ENCODE measurements around the gene TMEM88. TPM values are rescaled to one million over a fixed set of nuclear protein-coding genes. Genes with fewer than 3 reads are reported as not detected.

TMEM88 gene
- total RNA-seq, 1 donor, result 0.36 TPM

DNA sequence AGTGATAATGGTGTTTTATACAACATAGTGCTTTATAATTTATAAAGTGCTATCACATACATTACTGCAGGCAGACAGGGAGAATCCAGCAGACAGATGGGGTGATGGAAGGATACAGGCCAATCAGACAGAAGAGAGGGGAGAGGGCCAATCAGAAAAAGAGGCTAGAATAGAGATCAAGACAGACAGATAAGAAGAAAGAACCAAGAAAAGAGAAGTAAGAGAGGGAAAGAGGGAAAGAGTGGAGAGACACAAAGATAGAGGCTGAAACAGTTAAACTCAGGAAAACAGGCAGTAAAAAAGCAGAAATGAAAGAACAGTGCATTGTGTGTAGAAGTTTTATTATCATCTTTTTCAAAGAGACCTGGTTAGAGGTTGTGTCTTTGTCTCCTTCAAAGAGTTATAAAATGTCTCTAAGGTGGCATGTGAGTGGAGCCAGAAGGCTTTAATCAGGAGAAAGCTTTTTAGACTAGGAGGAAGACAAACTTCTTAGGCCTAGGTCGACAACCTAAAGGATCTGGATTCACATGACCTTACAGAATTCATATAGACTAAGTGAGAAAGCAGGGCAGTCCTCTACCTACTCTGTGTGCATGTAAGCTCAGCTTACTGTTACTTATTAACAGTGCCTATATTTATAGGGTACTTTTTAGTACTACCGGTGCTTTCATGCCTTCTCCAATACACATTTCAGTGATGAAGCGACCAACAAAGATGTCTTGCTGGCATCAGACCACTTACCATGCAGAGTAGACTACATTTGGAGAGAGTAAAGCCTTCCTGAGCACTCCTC lies 25.4 kb downstream of the TMEM88 start:
- Histone ChIP-seq H2AFZ (ENCODE audit: low read length) (no peak overlapping the region), H3K27me3 (ENCODE audit: insufficient read depth, low read length) (no peaks in the 10 kb centered on the region), H3K36me3 (ENCODE audit: insufficient read depth, low read length) (peaks cover 38% of the 10 kb centered on the region), H3K4me2 (ENCODE audit: insufficient read depth, low read length) (no peak overlapping the region), H3K79me2 (ENCODE audit: insufficient read depth, low read length) (peaks cover 2% of the 10 kb centered on the region), H3K27ac (ENCODE audit: low read depth, low read length) (no peak overlapping the region), H3K4me1 (ENCODE audit: insufficient read depth, low read length) (peaks cover 6% of the 10 kb centered on the region), H4K20me1 (ENCODE audit: insufficient read depth, low read length) (no peaks in the 10 kb centered on the region), H3K4me3 (ENCODE audit: insufficient read depth, low read length) (no peak overlapping the region), H3K9me3 (ENCODE audit: low read depth, low read length) (no peaks in the 10 kb centered on the region)
- no peak for DNase-seq (ENCODE audit: insufficient read length, low spot score, missing footprints)
- TF ChIP-seq, protein P1, sequence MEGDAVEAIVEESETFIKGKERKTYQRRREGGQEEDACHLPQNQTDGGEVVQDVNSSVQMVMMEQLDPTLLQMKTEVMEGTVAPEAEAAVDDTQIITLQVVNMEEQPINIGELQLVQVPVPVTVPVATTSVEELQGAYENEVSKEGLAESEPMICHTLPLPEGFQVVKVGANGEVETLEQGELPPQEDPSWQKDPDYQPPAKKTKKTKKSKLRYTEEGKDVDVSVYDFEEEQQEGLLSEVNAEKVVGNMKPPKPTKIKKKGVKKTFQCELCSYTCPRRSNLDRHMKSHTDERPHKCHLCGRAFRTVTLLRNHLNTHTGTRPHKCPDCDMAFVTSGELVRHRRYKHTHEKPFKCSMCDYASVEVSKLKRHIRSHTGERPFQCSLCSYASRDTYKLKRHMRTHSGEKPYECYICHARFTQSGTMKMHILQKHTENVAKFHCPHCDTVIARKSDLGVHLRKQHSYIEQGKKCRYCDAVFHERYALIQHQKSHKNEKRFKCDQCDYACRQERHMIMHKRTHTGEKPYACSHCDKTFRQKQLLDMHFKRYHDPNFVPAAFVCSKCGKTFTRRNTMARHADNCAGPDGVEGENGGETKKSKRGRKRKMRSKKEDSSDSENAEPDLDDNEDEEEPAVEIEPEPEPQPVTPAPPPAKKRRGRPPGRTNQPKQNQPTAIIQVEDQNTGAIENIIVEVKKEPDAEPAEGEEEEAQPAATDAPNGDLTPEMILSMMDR (IDR thresholded peaks at IDR 0.05; ENCODE audit: extremely low read depth, low read depth, low read length), result no peak

DNA sequence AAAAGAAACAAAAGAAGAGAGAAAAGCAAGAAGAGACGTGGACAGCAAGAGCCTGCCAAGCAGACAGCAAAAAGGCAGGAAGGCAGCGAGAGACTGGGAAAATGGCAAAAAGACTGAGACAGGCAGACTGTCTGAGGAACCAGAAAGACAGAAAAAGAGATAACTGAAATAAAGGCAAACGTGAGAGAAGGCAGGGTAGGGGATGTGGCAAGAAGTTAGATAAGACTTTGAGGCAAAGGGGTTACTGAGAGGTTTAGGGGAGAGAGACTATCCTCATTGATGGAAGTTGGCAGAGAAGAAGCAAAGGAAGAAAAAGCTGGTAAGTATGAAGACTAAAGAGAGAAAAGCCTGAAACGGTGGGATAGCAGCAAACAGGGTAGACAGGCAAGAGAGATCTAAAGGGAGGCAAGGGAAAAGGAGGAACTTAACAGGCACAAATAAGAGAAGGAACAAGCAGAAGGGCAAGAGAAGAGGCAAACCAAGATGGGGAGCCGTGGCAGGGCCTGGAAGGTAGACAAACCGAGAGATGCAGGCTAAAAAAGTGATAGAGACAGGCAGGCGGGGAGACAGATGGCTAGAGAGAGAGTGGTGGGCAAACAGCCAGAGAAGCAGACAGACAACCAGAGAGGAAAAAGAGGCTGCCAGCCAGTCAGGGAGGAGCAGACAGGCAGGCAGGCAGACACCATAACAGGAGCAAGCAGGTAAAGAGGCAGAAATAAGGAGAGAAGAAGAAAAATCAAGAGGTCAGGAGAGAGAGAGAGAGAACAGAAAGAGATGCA lies 26.6 kb downstream of the TMEM88 start:
- Histone ChIP-seq H3K36me3 (ENCODE audit: insufficient read depth, low read length) (peaks cover 38% of the 10 kb centered on the region), H4K20me1 (ENCODE audit: insufficient read depth, low read length) (no peaks in the 10 kb centered on the region), H3K4me2 (ENCODE audit: insufficient read depth, low read length) (no peak overlapping the region), H3K27me3 (ENCODE audit: insufficient read depth, low read length) (no peaks in the 10 kb centered on the region), H2AFZ (ENCODE audit: low read length) (no peak overlapping the region), H3K27ac (ENCODE audit: low read depth, low read length) (no peak overlapping the region), H3K4me3 (ENCODE audit: insufficient read depth, low read length) (no peak overlapping the region), H3K4me1 (ENCODE audit: insufficient read depth, low read length) (peaks cover 12% of the 10 kb centered on the region), H3K9me3 (ENCODE audit: low read depth, low read length) (no peaks in the 10 kb centered on the region), H3K79me2 (ENCODE audit: insufficient read depth, low read length) (peaks cover 9% of the 10 kb centered on the region)
- no peak for DNase-seq (ENCODE audit: insufficient read length, low spot score, missing footprints)
- TF ChIP-seq, protein P1 (IDR thresholded peaks at IDR 0.05; ENCODE audit: extremely low read depth, low read depth, low read length), result no peak

DNA sequence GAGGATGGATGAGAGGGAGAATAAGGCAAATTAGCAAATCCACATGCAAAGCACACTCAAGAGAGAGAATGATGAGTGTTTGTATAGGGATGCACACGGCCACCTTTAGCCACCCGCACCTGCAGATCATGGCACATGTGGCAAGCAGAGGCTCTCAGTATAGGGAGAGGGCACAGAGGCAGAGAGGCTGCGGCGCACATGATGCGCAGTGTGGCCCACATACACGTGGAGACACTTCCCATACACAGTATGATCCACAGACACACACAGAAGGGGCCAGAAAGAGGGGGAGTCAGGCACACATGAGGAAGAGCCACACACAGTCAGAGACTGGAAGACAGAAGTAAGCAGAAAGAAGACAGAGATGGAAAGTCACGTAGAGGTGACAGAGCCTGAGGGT lies 27.2 kb downstream of the TMEM88 start:
- Histone ChIP-seq H3K9me3 (ENCODE audit: low read depth, low read length) (no peaks in the 10 kb centered on the region), H3K4me2 (ENCODE audit: insufficient read depth, low read length) (no peak overlapping the region), H3K27me3 (ENCODE audit: insufficient read depth, low read length) (no peaks in the 10 kb centered on the region), H3K79me2 (ENCODE audit: insufficient read depth, low read length) (peaks cover 9% of the 10 kb centered on the region), H3K36me3 (ENCODE audit: insufficient read depth, low read length) (peaks cover 38% of the 10 kb centered on the region), H3K27ac (ENCODE audit: low read depth, low read length) (no peak overlapping the region), H2AFZ (ENCODE audit: low read length) (no peak overlapping the region), H3K4me3 (ENCODE audit: insufficient read depth, low read length) (no peak overlapping the region), H3K4me1 (ENCODE audit: insufficient read depth, low read length) (peaks cover 18% of the 10 kb centered on the region), H4K20me1 (ENCODE audit: insufficient read depth, low read length) (no peaks in the 10 kb centered on the region)
- no peak for DNase-seq (ENCODE audit: insufficient read length, low spot score, missing footprints)
- TF ChIP-seq, protein P1 (IDR thresholded peaks at IDR 0.05; ENCODE audit: extremely low read depth, low read depth, low read length), result no peak

DNA sequence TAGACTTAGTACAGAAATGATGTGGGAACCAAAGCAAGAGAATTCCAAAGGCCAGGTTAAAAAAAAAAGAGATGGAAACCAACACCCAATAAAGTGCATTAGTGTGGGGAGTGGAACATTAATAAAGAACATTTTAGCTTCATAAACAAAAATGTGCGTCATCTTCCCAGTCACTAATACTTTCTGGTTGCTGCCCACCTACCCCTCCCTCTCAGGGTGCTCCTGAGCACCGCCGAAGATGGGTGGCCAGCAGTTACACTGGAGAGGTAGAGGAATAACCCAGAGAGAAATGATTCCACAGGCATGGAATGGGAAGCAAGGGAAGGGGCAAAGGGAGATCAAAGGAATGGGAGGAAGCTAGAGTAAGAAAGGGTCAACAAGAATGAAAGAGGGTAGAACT lies 27.8 kb downstream of the TMEM88 start:
- Histone ChIP-seq H3K79me2 (ENCODE audit: insufficient read depth, low read length) (peaks cover 9% of the 10 kb centered on the region), H3K27me3 (ENCODE audit: insufficient read depth, low read length) (no peaks in the 10 kb centered on the region), H3K4me2 (ENCODE audit: insufficient read depth, low read length) (no peak overlapping the region), H3K4me3 (ENCODE audit: insufficient read depth, low read length) (no peak overlapping the region), H4K20me1 (ENCODE audit: insufficient read depth, low read length) (no peaks in the 10 kb centered on the region), H3K4me1 (ENCODE audit: insufficient read depth, low read length) (peaks cover 21% of the 10 kb centered on the region), H2AFZ (ENCODE audit: low read length) (no peak overlapping the region), H3K9me3 (ENCODE audit: low read depth, low read length) (no peaks in the 10 kb centered on the region), H3K36me3 (ENCODE audit: insufficient read depth, low read length) (peaks cover 38% of the 10 kb centered on the region), H3K27ac (ENCODE audit: low read depth, low read length) (peak overlapping the region; percentile 68)
- DNase-seq (ENCODE audit: insufficient read length, low spot score, missing footprints), result no peak
- TF ChIP-seq, protein P1 (IDR thresholded peaks at IDR 0.05; ENCODE audit: extremely low read depth, low read depth, low read length), result no peak
